Thyroid gland (tissue), 4 donors: ENCODE measurements around the gene SHC4.

Source experiments
- POLR2A ChIP-seq, 2 donors: fragments of 450-650 bp; IDR thresholded peaks; one replicate each; pipeline ENCODE4 v1.6.1; 2017; ENCODE audit warnings: antibody characterized with exemption in 2 of 2, mild to moderate bottlenecking in 2 of 2, moderate library complexity in 1 of 2
- TF ChIP-seq, protein P1 (sequence below), 6 experiments: fragments of 200-600 bp in 3 of 6; fragments of 450-650 bp in 3 of 6; sonication (generic) in 3 of 6; IDR thresholded peaks; one replicate each; pipeline ENCODE4 v1.5.1; 2016 to 2019; ENCODE audit warnings: antibody characterized with exemption in 6 of 6, mild to moderate bottlenecking in 2 of 6, inconsistent platforms in 1 of 6, moderate library complexity in 1 of 6

DNA sequence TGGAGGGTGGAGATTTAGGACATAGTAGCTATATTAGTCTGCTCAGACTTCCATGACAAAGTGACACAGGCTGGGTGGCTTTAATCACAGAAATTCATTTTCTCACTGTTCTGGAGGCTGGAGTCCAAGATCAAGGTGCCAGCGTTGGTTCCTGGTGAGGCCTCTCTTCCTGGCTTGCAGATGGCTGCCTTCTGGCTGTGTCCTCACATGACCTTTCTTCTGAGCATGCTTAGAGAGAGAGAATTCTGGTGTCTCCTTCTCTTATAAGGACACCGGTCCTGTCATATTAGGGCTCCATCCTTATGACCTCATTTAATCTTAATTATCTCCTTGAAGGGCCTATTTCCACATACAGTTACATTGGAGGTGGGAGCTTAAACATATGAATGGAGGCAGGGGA lies 14.9 kb upstream of the SHC4 start:
- TF ChIP-seq, protein P1, sequence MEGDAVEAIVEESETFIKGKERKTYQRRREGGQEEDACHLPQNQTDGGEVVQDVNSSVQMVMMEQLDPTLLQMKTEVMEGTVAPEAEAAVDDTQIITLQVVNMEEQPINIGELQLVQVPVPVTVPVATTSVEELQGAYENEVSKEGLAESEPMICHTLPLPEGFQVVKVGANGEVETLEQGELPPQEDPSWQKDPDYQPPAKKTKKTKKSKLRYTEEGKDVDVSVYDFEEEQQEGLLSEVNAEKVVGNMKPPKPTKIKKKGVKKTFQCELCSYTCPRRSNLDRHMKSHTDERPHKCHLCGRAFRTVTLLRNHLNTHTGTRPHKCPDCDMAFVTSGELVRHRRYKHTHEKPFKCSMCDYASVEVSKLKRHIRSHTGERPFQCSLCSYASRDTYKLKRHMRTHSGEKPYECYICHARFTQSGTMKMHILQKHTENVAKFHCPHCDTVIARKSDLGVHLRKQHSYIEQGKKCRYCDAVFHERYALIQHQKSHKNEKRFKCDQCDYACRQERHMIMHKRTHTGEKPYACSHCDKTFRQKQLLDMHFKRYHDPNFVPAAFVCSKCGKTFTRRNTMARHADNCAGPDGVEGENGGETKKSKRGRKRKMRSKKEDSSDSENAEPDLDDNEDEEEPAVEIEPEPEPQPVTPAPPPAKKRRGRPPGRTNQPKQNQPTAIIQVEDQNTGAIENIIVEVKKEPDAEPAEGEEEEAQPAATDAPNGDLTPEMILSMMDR (IDR thresholded peaks at IDR 0.05), result no peak
- no peak for TF ChIP-seq POLR2A (IDR thresholded peaks at IDR 0.05)
